ENCODE measurements around the gene TAX1BP3. TPM values are rescaled to one million over a fixed set of nuclear protein-coding genes. Genes with fewer than 3 reads are reported as not detected.

Gene TAX1BP3
- total and polyA plus RNA-seq, 2 experiments from 2014 or later: 98.7 to 134 TPM

GRCh38 chr17:3641717-3642486 lies 26.5 kb downstream of the TAX1BP3 start (continued):
- TF ChIP-seq ZNF462 (CRISPR knock-in tag; IDR thresholded peaks at IDR 0.05) (no peak), STAT1 (IDR thresholded peaks at IDR 0.05; ENCODE audit: unreplicated experiment) (no peak), ZNF331 (CRISPR knock-in tag; IDR thresholded peaks at IDR 0.05; ENCODE audit: low read depth) (no peak), POLR2AphosphoS5 (IDR thresholded peaks at IDR 0.05; ENCODE audit: low read depth) (no peak)

GRCh38 chr17:3641014-3641413 lies 27.4 kb downstream of the TAX1BP3 start:
- H3K27ac Mint-ChIP-seq: peak overlapping the region; percentile 40; the same call in 1 of the 2 replicates
- no peaks in the 10 kb centered on the region for H3K27me3 ChIP-seq (ENCODE audit: insufficient read depth)
- peaks cover 7% of the 10 kb centered on the region; the same call in 1 of the 2 replicates for H3K4me1 ChIP-seq (ENCODE audit: insufficient read depth)
- no peaks in the 10 kb centered on the region for H3K9me2 ChIP-seq (ENCODE audit: insufficient read depth)
- H3K27me3 Mint-ChIP-seq (ENCODE audit: insufficient read depth, low read depth, poor library complexity): peaks cover 8% of the 10 kb centered on the region
- H4K20me1 ChIP-seq (replicated peaks; ENCODE audit: insufficient read depth): no peaks in the 10 kb centered on the region; the same call in 1 of the 2 replicates
- H3K36me3 ChIP-seq (ENCODE audit: insufficient read depth): no peaks in the 10 kb centered on the region
- H3K4me3 ChIP-seq: no peak overlapping the region
- DNase-seq (ENCODE audit: low spot score) (peak; percentile 64), ATAC-seq (no peak)
- peaks cover 6% of the 10 kb centered on the region; the same call in 1 of the 3 replicates for H3K36me3 Mint-ChIP-seq (ENCODE audit: low read depth)
- no peak overlapping the region for H2AFZ ChIP-seq
- H3K4me3 Mint-ChIP-seq: no peak overlapping the region
- H3F3A ChIP-seq (replicated peaks; ENCODE audit: low read depth): no peaks in the 10 kb centered on the region
- H3K4me1 Mint-ChIP-seq: peaks cover 14% of the 10 kb centered on the region
- H3K27ac ChIP-seq (ENCODE audit: low read depth): 0 out of 2 replicates have a peak overlapping the region, but pooled peaks have one; percentile 15
- peaks cover 13% of the 10 kb centered on the region for H3K79me2 ChIP-seq (replicated peaks; ENCODE audit: insufficient read depth)
- H3K4me2 ChIP-seq: peak overlapping the region; percentile 49; the same call in 1 of the 2 replicates
- no peaks in the 10 kb centered on the region for H3K9me3 Mint-ChIP-seq
- no peak for TF ChIP-seq EZH2 (IDR thresholded peaks at IDR 0.05; ENCODE audit: low read depth, unreplicated experiment)
- no peak for TF ChIP-seq JUNB (IDR thresholded peaks at IDR 0.05; ENCODE audit: unreplicated experiment)
- TF ChIP-seq ZNF462 (CRISPR knock-in tag; IDR thresholded peaks at IDR 0.05): no peak
- no peak for TF ChIP-seq STAT1 (IDR thresholded peaks at IDR 0.05; ENCODE audit: unreplicated experiment)
- TF ChIP-seq ETS1 (IDR thresholded peaks at IDR 0.05): no peak

Measured in GM23338 (cell line).